ENCODE measurements around the gene RANBP1.

Gene RANBP1

DNA sequence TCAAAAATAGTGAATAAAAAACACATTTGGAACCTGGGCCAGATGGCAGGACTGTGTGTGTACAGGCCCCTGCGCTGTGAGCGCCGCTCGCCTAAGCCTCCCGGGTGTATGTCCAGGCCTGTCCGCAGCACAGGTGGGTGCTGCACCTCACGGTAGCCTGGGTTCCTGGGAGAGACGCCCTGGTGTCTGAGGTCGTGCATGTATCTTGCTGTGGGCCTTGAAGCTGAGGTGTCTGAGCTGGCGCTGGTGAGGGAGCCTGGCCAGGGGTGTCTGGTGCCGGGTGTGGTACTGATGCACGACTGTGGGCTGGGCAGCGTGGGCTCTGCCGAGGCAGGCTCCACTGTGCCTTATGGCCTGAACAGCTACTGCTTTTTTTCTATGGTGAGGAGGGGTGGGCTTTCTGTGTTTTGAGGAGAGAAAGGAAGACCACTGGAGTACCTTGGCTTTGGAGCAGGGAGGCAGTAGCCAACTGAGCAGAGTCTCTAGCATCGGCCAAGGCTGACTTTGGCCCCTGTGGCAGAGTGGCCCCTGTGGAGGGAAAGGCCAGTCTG, 11.5 kb downstream of the RANBP1 start:
- H3K27me3 ChIP-seq (ENCODE audit: insufficient read depth, poor library complexity, severe bottlenecking): peaks cover 15% of the 10 kb centered on the region
- H3K27ac ChIP-seq (replicated peaks): no peak overlapping the region
- DNase-seq (ENCODE audit: low read depth in 1 of 2, low spot score in 1 of 2): no peak
- TF ChIP-seq, protein P1, sequence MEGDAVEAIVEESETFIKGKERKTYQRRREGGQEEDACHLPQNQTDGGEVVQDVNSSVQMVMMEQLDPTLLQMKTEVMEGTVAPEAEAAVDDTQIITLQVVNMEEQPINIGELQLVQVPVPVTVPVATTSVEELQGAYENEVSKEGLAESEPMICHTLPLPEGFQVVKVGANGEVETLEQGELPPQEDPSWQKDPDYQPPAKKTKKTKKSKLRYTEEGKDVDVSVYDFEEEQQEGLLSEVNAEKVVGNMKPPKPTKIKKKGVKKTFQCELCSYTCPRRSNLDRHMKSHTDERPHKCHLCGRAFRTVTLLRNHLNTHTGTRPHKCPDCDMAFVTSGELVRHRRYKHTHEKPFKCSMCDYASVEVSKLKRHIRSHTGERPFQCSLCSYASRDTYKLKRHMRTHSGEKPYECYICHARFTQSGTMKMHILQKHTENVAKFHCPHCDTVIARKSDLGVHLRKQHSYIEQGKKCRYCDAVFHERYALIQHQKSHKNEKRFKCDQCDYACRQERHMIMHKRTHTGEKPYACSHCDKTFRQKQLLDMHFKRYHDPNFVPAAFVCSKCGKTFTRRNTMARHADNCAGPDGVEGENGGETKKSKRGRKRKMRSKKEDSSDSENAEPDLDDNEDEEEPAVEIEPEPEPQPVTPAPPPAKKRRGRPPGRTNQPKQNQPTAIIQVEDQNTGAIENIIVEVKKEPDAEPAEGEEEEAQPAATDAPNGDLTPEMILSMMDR (IDR thresholded peaks at IDR 0.05; ENCODE audit: insufficient read depth, low read length): no peak
- peak; percentile 16; the same call in 1 of the 2 replicates for TF ChIP-seq POLR2AphosphoS5 (IDR thresholded peaks at IDR 0.05; ENCODE audit: low read depth)
- no peak overlapping the region for H3K4me3 ChIP-seq (replicated peaks; ENCODE audit: insufficient read depth, low read length)

DNA sequence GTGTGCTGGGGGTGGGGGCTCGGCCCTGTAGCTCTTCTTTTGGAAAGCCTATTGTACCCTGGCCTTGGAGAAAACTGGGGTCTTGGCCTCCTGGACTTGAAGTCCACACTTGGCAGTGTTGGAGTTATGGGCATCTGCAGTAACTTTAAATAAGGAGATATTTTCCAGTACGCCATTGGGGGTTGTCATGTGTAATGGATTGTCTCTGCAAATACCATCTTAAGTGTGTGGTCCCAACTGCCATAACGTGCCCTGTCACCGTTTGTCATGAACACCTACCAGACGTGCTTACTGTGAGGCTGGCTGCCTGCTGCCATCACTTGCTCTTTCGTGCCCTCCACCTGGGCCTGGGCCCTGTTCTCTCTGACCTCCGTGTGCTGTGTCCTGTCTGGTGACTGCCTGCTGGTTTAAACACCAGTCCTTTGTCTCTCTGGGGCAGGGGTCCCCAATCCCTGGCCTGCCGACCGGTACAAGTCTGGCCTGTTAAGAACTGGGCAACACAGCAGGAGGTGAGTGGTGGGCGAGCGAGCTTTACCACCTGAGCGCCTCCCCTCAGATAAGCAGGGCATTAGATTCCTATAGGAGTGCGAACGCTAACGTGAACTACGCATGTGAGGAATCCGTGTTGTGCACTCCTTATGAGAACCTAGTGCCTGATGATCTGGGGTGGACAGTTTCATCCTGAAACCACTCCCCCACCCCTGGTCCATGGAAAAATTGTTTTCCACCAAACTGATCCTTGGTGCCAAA, 12.1 kb downstream of the RANBP1 start:
- DNase-seq (ENCODE audit: low read depth in 1 of 2, low spot score in 1 of 2): no peak
- no peak overlapping the region for H3K4me3 ChIP-seq (replicated peaks; ENCODE audit: insufficient read depth, low read length)
- TF ChIP-seq, protein P2, sequence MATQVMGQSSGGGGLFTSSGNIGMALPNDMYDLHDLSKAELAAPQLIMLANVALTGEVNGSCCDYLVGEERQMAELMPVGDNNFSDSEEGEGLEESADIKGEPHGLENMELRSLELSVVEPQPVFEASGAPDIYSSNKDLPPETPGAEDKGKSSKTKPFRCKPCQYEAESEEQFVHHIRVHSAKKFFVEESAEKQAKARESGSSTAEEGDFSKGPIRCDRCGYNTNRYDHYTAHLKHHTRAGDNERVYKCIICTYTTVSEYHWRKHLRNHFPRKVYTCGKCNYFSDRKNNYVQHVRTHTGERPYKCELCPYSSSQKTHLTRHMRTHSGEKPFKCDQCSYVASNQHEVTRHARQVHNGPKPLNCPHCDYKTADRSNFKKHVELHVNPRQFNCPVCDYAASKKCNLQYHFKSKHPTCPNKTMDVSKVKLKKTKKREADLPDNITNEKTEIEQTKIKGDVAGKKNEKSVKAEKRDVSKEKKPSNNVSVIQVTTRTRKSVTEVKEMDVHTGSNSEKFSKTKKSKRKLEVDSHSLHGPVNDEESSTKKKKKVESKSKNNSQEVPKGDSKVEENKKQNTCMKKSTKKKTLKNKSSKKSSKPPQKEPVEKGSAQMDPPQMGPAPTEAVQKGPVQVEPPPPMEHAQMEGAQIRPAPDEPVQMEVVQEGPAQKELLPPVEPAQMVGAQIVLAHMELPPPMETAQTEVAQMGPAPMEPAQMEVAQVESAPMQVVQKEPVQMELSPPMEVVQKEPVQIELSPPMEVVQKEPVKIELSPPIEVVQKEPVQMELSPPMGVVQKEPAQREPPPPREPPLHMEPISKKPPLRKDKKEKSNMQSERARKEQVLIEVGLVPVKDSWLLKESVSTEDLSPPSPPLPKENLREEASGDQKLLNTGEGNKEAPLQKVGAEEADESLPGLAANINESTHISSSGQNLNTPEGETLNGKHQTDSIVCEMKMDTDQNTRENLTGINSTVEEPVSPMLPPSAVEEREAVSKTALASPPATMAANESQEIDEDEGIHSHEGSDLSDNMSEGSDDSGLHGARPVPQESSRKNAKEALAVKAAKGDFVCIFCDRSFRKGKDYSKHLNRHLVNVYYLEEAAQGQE (IDR thresholded peaks at IDR 0.05; ENCODE audit: insufficient replicate concordance, low read depth): no peak
- no peak for TF ChIP-seq GABPA (IDR thresholded peaks at IDR 0.05; ENCODE audit: low read depth)
- no peak for TF ChIP-seq SPI1 (IDR thresholded peaks at IDR 0.05; ENCODE audit: borderline replicate concordance, low read depth)
- TF ChIP-seq, protein P1 (IDR thresholded peaks at IDR 0.05; ENCODE audit: insufficient read depth, low read length): no peak
- no peak; the same call in 1 of the 2 replicates for TF ChIP-seq POLR2AphosphoS5 (IDR thresholded peaks at IDR 0.05; ENCODE audit: low read depth)
- H3K27me3 ChIP-seq (ENCODE audit: insufficient read depth, poor library complexity, severe bottlenecking): peaks cover 21% of the 10 kb centered on the region
- H3K27ac ChIP-seq (replicated peaks): no peak overlapping the region

DNA sequence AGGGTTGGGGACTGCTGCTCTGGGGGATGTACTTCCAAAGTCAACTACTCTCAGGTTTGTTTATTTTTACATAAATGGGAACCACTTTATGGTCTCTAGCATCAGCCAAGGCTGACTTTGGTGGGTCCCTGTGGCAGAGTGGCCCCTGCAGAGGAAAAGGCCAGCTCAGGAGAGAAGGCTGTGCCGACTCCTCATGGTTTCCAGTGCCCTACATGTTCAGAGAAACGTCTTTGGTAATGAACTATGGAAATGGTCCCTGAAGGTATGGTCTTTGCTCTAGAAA, 12.7 kb downstream of the RANBP1 start:
- H3K27ac ChIP-seq (replicated peaks): no peak overlapping the region
- peaks cover 21% of the 10 kb centered on the region for H3K27me3 ChIP-seq (ENCODE audit: insufficient read depth, poor library complexity, severe bottlenecking)
- DNase-seq (ENCODE audit: low read depth in 1 of 2, low spot score in 1 of 2): no peak
- TF ChIP-seq GABPA (IDR thresholded peaks at IDR 0.05; ENCODE audit: low read depth): no peak
- no peak for TF ChIP-seq SPI1 (IDR thresholded peaks at IDR 0.05; ENCODE audit: borderline replicate concordance, low read depth)
- no peak for TF ChIP-seq POLR2AphosphoS5 (IDR thresholded peaks at IDR 0.05; ENCODE audit: low read depth)
- TF ChIP-seq, protein P2 (IDR thresholded peaks at IDR 0.05; ENCODE audit: insufficient replicate concordance, low read depth): no peak
- TF ChIP-seq, protein P1 (IDR thresholded peaks at IDR 0.05; ENCODE audit: insufficient read depth, low read length): no peak
- no peak overlapping the region for H3K4me3 ChIP-seq (replicated peaks; ENCODE audit: insufficient read depth, low read length)
